GM12878 (cell line): ENCODE data around the gene ZNF692. TPM values are rescaled to one million over a fixed set of nuclear protein-coding genes. Genes with fewer than 3 reads are reported as not detected.

Experiments used
- BACH1 ChIP-seq: fragments of 450-650 bp; IDR thresholded peaks from 2 replicates; pipeline ENCODE4 v1.6.1; 2017; ENCODE audit warnings: mild to moderate bottlenecking, borderline replicate concordance
- BHLHE40 ChIP-seq, 2 experiments: fragments of 450-650 bp in 1 of 2; IDR thresholded peaks; 2 replicates each; pipeline ENCODE4 v1.6.1; 2011 to 2017; ENCODE audit warnings: low read depth in 2 of 2, borderline replicate concordance in 1 of 2, improper control_type of control experiment in 1 of 2, low read length in 1 of 2, mild to moderate bottlenecking in 1 of 2
- CREM ChIP-seq: IDR thresholded peaks from 2 replicates; pipeline ENCODE4 v1.6.1; 2014; ENCODE audit warnings: antibody characterized with exemption, low read depth
- FOXK2 ChIP-seq: fragments of 450-650 bp; IDR thresholded peaks from 2 replicates; pipeline ENCODE4 v1.6.1; 2017; ENCODE audit warnings: mild to moderate bottlenecking, moderate library complexity
- IKZF2 ChIP-seq, 2 experiments: fragments of 450-650 bp; IDR thresholded peaks; 2 replicates each; pipeline ENCODE4 v1.6.1; 2017; ENCODE audit warnings: mild to moderate bottlenecking in 2 of 2, moderate library complexity in 2 of 2
- JUND ChIP-seq: IDR thresholded peaks from 2 replicates; pipeline ENCODE4 v1.6.1; 2012; ENCODE audit warnings: low read depth, mild to moderate bottlenecking, low read length, improper control_type of control experiment, moderate library complexity
- NR2C1 ChIP-seq: fragments of 450-650 bp; IDR thresholded peaks from 2 replicates; pipeline ENCODE4 v1.6.1; 2017; ENCODE audit warnings: antibody characterized with exemption, mild to moderate bottlenecking, moderate library complexity
- PAX8 ChIP-seq: fragments of 450-650 bp; IDR thresholded peaks from 2 replicates; pipeline ENCODE4 v1.6.1; 2017; ENCODE audit warnings: mild to moderate bottlenecking, moderate library complexity
- PML ChIP-seq: IDR thresholded peaks from 2 replicates; pipeline ENCODE4 v1.6.1; 2012; ENCODE audit warnings: low read length, inconsistent platforms
- POLR2A ChIP-seq: IDR thresholded peaks from 2 replicates; pipeline ENCODE4 v1.6.1; 2011; ENCODE audit warnings: low read depth, mild to moderate bottlenecking, low read length
- POLR2AphosphoS2 ChIP-seq: IDR thresholded peaks from 2 replicates; pipeline ENCODE4 v1.6.1; 2011; ENCODE audit warnings: low read depth, mild to moderate bottlenecking, low read length, improper control_type of control experiment, moderate library complexity
- SIX5 ChIP-seq: IDR thresholded peaks from 2 replicates; pipeline ENCODE4 v1.6.1; 2011; ENCODE audit warnings: mild to moderate bottlenecking, low read depth, low read length, moderate library complexity; ENCODE audit not compliant: severe bottlenecking
- SMARCA5 ChIP-seq: fragments of 450-650 bp; IDR thresholded peaks from 2 replicates; pipeline ENCODE4 v1.6.1; 2017; ENCODE audit warnings: mild to moderate bottlenecking
- SPI1 ChIP-seq: IDR thresholded peaks from 2 replicates; pipeline ENCODE4 v1.6.1; 2011; ENCODE audit warnings: low read depth, mild to moderate bottlenecking, low read length, moderate library complexity, borderline replicate concordance; ENCODE audit not compliant: insufficient read depth
- SRF ChIP-seq, 2 experiments: IDR thresholded peaks; 2 replicates each; pipeline ENCODE4 v1.6.1; 2011; ENCODE audit warnings: low read depth in 2 of 2, low read length in 2 of 2, mild to moderate bottlenecking in 1 of 2, moderate library complexity in 1 of 2
- USF1 ChIP-seq: IDR thresholded peaks from 2 replicates; pipeline ENCODE4 v1.6.1; 2011; ENCODE audit warnings: borderline replicate concordance, low read depth, mild to moderate bottlenecking, moderate library complexity, mixed read lengths, low read length; ENCODE audit not compliant: insufficient read depth; ENCODE audit errors: extremely low read length
- ZNF217 ChIP-seq: fragments of 450-650 bp; IDR thresholded peaks from 2 replicates; pipeline ENCODE4 v1.6.1; 2017; ENCODE audit warnings: antibody characterized with exemption, mild to moderate bottlenecking
- ZSCAN29 ChIP-seq: fragments of 450-650 bp; IDR thresholded peaks from 2 replicates; pipeline ENCODE4 v1.6.1; 2017; ENCODE audit warnings: mild to moderate bottlenecking, moderate library complexity
- polyA plus RNA-seq, 11 experiments: library from polyadenylated mRNA; depleted of rRNA in 4 of 11; unstranded in 6 of 11; stranded (reverse) in 5 of 11; fragments of >200 nt; fragmentation: Nextera tagmentation in 4 of 11; fragmentation: Illumina TruSeq in 1 of 11; extraction: Ambion mirVana in 4 of 11; extraction: Trizol in 1 of 11; gene quantifications; 1 replicate in 1 of 11; 2 replicates in 10 of 11; pipeline versions ENCODE4 v1.2.1 to v1.2.3, GENCODE V29; 2011 to 2016; ENCODE audit warnings: inconsistent platforms in 2 of 11, missing spikeins in 2 of 11, low read depth in 1 of 11
- total RNA-seq, 4 experiments: library from RNA; depleted of rRNA in 3 of 4; stranded (reverse); fragments of >200 nt in 3 of 4; fragmentation: Illumina TruSeq in 1 of 4; extraction: Trizol in 1 of 4; gene quantifications; 2 replicates each; pipeline versions ENCODE4 v1.2.1 to v1.2.3, GENCODE V29; 2013 to 2021
- TF ChIP-seq, protein P1 (sequence below): fragments of 450-650 bp; formaldehyde crosslinking; IDR thresholded peaks from 2 replicates; pipeline ENCODE4 v1.5.0; 2022; ENCODE audit warnings: mild to moderate bottlenecking, missing genetic modification characterization
- TF ChIP-seq, protein P2 (sequence below): fragments of 450-650 bp; IDR thresholded peaks from 2 replicates; pipeline ENCODE4 v1.6.1; 2017; ENCODE audit warnings: antibody characterized with exemption, mild to moderate bottlenecking, moderate library complexity
- TF ChIP-seq, protein P3 (sequence below): fragments of 150-350 bp; IDR thresholded peaks from 2 replicates; pipeline ENCODE4 v1.6.1; 2016; ENCODE audit warnings: low read depth, low read length

Gene ZNF692
- total and polyA plus RNA-seq, 10 of the 15 experiments (the other 5 are each of a cell fraction or from before 2014, with no cell fraction given) = 5.3 to 76.6 (median 36.9) TPM

- TF ChIP-seq, protein P1, sequence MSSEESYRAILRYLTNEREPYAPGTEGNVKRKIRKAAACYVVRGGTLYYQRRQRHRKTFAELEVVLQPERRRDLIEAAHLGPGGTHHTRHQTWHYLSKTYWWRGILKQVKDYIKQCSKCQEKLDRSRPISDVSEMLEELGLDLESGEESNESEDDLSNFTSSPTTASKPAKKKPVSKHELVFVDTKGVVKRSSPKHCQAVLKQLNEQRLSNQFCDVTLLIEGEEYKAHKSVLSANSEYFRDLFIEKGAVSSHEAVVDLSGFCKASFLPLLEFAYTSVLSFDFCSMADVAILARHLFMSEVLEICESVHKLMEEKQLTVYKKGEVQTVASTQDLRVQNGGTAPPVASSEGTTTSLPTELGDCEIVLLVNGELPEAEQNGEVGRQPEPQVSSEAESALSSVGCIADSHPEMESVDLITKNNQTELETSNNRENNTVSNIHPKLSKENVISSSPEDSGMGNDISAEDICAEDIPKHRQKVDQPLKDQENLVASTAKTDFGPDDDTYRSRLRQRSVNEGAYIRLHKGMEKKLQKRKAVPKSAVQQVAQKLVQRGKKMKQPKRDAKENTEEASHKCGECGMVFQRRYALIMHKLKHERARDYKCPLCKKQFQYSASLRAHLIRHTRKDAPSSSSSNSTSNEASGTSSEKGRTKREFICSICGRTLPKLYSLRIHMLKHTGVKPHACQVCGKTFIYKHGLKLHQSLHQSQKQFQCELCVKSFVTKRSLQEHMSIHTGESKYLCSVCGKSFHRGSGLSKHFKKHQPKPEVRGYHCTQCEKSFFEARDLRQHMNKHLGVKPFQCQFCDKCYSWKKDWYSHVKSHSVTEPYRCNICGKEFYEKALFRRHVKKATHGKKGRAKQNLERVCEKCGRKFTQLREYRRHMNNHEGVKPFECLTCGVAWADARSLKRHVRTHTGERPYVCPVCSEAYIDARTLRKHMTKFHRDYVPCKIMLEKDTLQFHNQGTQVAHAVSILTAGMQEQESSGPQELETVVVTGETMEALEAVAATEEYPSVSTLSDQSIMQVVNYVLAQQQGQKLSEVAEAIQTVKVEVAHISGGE = no peak
- TF ChIP-seq CREM (peak; percentile 21; the same call in 1 of the 2 replicates), USF1 (no peak), ZNF217 (no peak), FOXK2 (no peak), SPI1 (no peak), IKZF2 (IDR thresholded peaks at IDR 0.05) (peak; percentile 50 to 58; a peak in 3 of 4 replicates), JUND (no peak), NR2C1 (no peak), BHLHE40 (IDR thresholded peaks at IDR 0.05; ENCODE audit: borderline replicate concordance in 1 of 2, low read depth in 2 of 2, low read length in 1 of 2) (peak; percentile 48 to 50; a peak in 3 of 4 replicates), SRF (IDR thresholded peaks at IDR 0.05; ENCODE audit: low read depth in 2 of 2, low read length in 2 of 2) (no peak), PAX8 (no peak), POLR2AphosphoS2 (no peak), SIX5 (no peak), SMARCA5 (no peak), BACH1 (0 out of 2 replicates have a peak, but pooled peaks have one; percentile 43), PML (no peak; the same call in 1 of the 2 replicates), ZSCAN29 (no peak), POLR2A (peak; percentile 67)
- TF ChIP-seq, protein P2, sequence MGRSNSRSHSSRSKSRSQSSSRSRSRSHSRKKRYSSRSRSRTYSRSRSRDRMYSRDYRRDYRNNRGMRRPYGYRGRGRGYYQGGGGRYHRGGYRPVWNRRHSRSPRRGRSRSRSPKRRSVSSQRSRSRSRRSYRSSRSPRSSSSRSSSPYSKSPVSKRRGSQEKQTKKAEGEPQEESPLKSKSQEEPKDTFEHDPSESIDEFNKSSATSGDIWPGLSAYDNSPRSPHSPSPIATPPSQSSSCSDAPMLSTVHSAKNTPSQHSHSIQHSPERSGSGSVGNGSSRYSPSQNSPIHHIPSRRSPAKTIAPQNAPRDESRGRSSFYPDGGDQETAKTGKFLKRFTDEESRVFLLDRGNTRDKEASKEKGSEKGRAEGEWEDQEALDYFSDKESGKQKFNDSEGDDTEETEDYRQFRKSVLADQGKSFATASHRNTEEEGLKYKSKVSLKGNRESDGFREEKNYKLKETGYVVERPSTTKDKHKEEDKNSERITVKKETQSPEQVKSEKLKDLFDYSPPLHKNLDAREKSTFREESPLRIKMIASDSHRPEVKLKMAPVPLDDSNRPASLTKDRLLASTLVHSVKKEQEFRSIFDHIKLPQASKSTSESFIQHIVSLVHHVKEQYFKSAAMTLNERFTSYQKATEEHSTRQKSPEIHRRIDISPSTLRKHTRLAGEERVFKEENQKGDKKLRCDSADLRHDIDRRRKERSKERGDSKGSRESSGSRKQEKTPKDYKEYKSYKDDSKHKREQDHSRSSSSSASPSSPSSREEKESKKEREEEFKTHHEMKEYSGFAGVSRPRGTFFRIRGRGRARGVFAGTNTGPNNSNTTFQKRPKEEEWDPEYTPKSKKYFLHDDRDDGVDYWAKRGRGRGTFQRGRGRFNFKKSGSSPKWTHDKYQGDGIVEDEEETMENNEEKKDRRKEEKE = no peak
- TF ChIP-seq, protein P3, sequence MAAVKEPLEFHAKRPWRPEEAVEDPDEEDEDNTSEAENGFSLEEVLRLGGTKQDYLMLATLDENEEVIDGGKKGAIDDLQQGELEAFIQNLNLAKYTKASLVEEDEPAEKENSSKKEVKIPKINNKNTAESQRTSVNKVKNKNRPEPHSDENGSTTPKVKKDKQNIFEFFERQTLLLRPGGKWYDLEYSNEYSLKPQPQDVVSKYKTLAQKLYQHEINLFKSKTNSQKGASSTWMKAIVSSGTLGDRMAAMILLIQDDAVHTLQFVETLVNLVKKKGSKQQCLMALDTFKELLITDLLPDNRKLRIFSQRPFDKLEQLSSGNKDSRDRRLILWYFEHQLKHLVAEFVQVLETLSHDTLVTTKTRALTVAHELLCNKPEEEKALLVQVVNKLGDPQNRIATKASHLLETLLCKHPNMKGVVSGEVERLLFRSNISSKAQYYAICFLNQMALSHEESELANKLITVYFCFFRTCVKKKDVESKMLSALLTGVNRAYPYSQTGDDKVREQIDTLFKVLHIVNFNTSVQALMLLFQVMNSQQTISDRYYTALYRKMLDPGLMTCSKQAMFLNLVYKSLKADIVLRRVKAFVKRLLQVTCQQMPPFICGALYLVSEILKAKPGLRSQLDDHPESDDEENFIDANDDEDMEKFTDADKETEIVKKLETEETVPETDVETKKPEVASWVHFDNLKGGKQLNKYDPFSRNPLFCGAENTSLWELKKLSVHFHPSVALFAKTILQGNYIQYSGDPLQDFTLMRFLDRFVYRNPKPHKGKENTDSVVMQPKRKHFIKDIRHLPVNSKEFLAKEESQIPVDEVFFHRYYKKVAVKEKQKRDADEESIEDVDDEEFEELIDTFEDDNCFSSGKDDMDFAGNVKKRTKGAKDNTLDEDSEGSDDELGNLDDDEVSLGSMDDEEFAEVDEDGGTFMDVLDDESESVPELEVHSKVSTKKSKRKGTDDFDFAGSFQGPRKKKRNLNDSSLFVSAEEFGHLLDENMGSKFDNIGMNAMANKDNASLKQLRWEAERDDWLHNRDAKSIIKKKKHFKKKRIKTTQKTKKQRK = no peak
These were observed 16.0 kb downstream of the ZNF692 start (continued) for GRCh38 chr1:248842781-248843331.
